ENCODE measurements around the gene METTL25. TPM values are rescaled to one million over a fixed set of nuclear protein-coding genes. Genes with fewer than 3 reads are reported as not detected.

The METTL25 gene
- total RNA-seq, 1 experiment from 2014 or later: 6.3 TPM

- DNase-seq (ENCODE audit: low spot score) (peak; percentile 78), ATAC-seq (peak; percentile 100)
- peaks cover 16% of the 10 kb centered on the region for H3K4me1 Mint-ChIP-seq
- POLR2A ChIA-PET: interaction anchor here (0.6 kb wide), 1 partner anchor 24 kb away, joined by 3 read pairs; no protein-coding TSS in a partner anchor
- no peaks in the 10 kb centered on the region for H3K27me3 Mint-ChIP-seq (ENCODE audit: low read depth)
- peaks cover 11% of the 10 kb centered on the region for H3K9me3 Mint-ChIP-seq
- CTCF ChIA-PET: interaction anchor here (1.1 to 1.4 kb wide), 2 partner anchors 44 to 704 kb away, joined by 4 to 6 read pairs; partner anchors contain the start of genes CCDC59 and METTL25
- no peaks in the 10 kb centered on the region for H3K36me3 Mint-ChIP-seq
- TF ChIP-seq SMAD4 (CRISPR knock-in tag; IDR thresholded peaks at IDR 0.05): no peak
- TF ChIP-seq FOXK1 (CRISPR knock-in tag; IDR thresholded peaks at IDR 0.05): peak; percentile 52; the same call in 1 of the 2 replicates
- no peak overlapping the region for H3K27ac Mint-ChIP-seq
- peak overlapping the region; percentile 63 for H3K4me3 Mint-ChIP-seq
Observed at GRCh38 chr12:82314406-82314892, 43.9 kb upstream of the METTL25 start.

DNA sequence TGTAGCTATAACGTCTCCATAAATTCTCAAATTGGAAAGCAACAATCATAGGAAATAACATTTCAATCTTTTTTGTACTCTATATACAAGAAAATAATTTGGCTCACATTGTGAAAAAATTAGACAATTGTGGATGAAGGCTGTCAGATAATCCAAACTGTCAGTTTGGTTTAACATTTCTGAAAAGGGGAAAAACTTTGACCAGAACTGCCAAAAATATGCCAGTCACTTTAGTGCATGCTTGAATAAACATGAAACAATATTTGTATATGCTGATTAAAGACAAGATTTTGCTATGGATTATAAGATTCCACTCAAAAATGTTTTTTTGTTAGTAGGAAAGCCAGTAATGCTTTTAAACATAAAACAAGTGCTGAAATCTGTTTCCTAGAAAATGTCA, 39.1 kb upstream of the METTL25 start:
- TF ChIP-seq USF2 (CRISPR knock-in tag; IDR thresholded peaks at IDR 0.05) (no peak), ZNF219 (CRISPR knock-in tag; IDR thresholded peaks at IDR 0.05; ENCODE audit: borderline replicate concordance) (no peak)
- no peak overlapping the region for H3K27ac Mint-ChIP-seq
- no peaks in the 10 kb centered on the region for H3K36me3 Mint-ChIP-seq
- no peaks in the 10 kb centered on the region for H3K9me3 Mint-ChIP-seq
- ATAC-seq: no peak
- no peak overlapping the region for H3K4me3 Mint-ChIP-seq
- peaks cover 8% of the 10 kb centered on the region for H3K4me1 Mint-ChIP-seq
- DNase-seq (ENCODE audit: low spot score): no peak
- ChIA-PET CTCF (no interaction called here), POLR2A (no interaction called here)
- H3K27me3 Mint-ChIP-seq (ENCODE audit: low read depth): no peaks in the 10 kb centered on the region

DNA sequence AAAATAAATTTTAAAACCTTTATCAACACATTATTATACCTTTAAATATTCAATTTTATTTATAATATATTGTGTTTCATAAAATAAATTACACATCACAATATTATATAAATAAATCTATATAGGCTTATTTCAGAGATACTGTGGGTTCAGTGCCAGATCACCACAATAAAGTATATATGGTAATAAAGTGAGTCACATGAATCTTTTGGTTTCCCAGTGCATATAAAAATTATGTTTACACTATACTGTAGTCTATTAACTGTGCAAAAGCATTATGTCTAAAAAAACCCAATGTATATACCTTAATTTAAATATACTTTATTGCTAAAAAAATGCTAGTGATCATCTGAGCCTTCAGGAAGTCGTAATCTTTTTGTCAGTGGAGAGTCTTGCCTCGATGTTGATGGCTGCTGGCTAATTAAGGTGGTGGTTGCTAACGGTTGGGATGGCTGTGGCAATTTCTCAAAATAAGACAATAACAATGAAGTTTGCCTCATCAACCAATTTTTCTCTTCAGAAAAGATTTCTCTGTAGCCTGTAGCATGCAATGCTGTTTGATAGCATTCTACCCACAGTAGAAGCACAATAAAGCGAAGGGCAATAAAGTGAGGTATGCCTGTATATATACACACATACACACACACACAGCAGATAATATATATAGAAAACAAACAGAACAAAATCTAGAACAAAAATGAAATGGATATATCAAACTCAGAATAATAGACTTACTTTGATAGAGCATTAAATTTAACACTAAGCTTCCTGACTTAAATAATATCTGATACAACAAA, 32.6 kb upstream of the METTL25 start:
- DNase-seq (ENCODE audit: low spot score) (no peak), ATAC-seq (no peak)
- Mint-ChIP-seq H3K27ac (no peak overlapping the region), H3K4me3 (no peak overlapping the region), H3K9me3 (no peaks in the 10 kb centered on the region), H3K27me3 (ENCODE audit: low read depth) (no peaks in the 10 kb centered on the region), H3K36me3 (no peaks in the 10 kb centered on the region), H3K4me1 (peaks cover 14% of the 10 kb centered on the region)
- ChIA-PET POLR2A (no interaction called here), CTCF (no interaction called here)
- TF ChIP-seq, protein P1, sequence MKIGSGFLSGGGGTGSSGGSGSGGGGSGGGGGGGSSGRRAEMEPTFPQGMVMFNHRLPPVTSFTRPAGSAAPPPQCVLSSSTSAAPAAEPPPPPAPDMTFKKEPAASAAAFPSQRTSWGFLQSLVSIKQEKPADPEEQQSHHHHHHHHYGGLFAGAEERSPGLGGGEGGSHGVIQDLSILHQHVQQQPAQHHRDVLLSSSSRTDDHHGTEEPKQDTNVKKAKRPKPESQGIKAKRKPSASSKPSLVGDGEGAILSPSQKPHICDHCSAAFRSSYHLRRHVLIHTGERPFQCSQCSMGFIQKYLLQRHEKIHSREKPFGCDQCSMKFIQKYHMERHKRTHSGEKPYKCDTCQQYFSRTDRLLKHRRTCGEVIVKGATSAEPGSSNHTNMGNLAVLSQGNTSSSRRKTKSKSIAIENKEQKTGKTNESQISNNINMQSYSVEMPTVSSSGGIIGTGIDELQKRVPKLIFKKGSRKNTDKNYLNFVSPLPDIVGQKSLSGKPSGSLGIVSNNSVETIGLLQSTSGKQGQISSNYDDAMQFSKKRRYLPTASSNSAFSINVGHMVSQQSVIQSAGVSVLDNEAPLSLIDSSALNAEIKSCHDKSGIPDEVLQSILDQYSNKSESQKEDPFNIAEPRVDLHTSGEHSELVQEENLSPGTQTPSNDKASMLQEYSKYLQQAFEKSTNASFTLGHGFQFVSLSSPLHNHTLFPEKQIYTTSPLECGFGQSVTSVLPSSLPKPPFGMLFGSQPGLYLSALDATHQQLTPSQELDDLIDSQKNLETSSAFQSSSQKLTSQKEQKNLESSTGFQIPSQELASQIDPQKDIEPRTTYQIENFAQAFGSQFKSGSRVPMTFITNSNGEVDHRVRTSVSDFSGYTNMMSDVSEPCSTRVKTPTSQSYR (CRISPR knock-in tag; IDR thresholded peaks at IDR 0.05): no peak
- TF ChIP-seq ZNF532 (CRISPR knock-in tag; IDR thresholded peaks at IDR 0.05; ENCODE audit: borderline replicate concordance): no peak

DNA sequence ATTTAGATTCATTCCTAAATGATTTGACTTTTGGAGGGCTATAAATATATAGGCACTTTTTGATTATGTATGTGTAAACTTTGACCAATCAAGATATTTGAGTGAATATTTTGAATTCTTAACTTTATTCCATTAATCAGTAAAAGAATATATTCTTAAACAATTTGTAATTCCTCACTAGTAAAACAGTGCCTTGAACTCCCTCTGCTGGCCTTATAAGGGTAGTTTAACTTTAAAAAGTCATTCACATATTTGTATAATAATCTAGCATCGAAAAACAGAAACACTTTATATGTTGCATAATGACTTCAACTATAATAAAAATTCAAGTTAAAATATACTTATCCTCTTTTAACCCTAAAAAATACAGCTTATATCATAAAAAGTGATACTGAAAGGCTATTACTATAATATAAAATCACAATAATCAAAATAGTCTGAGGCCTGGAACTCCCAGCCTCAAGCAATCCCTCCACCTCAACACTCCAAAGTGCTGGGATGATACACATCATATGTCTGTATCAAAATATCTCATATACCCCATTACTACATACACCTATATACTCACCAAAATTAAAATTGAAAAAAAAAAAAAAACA, 31.3 kb upstream of the METTL25 start:
- TF ChIP-seq, protein P2, sequence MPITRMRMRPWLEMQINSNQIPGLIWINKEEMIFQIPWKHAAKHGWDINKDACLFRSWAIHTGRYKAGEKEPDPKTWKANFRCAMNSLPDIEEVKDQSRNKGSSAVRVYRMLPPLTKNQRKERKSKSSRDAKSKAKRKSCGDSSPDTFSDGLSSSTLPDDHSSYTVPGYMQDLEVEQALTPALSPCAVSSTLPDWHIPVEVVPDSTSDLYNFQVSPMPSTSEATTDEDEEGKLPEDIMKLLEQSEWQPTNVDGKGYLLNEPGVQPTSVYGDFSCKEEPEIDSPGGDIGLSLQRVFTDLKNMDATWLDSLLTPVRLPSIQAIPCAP (CRISPR knock-in tag; IDR thresholded peaks at IDR 0.05): no peak
- peak; percentile 26; the same call in 1 of the 2 replicates for TF ChIP-seq CTCF (IDR thresholded peaks at IDR 0.05)
- Mint-ChIP-seq H3K27ac (no peak overlapping the region), H3K4me3 (no peak overlapping the region), H3K9me3 (no peaks in the 10 kb centered on the region), H3K36me3 (no peaks in the 10 kb centered on the region), H3K27me3 (ENCODE audit: low read depth) (no peaks in the 10 kb centered on the region), H3K4me1 (peaks cover 14% of the 10 kb centered on the region)
- CTCF ChIA-PET: no interaction called here
- ATAC-seq (no peak), DNase-seq (ENCODE audit: low spot score) (no peak)
- POLR2A ChIA-PET: no interaction called here

Data from WTC11 (cell line).